Central memory CD8-positive, alpha-beta T cell (primary cell): Measurements from ENCODE around the gene TRPM7.
"Not testable (repeated sequence)": the region's sequence is repeated elsewhere in the genome, so short reads cannot be mapped to it uniquely, and the experiment has no call there.

Experiments used
- ATAC-seq: fragments of 150-1000 bp; cut with Tn5 transposase; replicated peaks from 2 replicates; pipeline ENCODE4 v1.10.0; 2022; ENCODE audit warnings: mild to moderate bottlenecking, moderate FRiP score, moderate number of reproducible peaks; ENCODE audit not compliant: poor library complexity, severe bottlenecking; ENCODE audit errors: extremely low read depth
- DNase-seq, 2 donors: peaks; one replicate each; pipeline ENCODE4 v3.0.0; 2021; ENCODE audit warnings: low spot score in 2 of 2
- H3K27ac Mint-ChIP-seq: one replicate; pipeline ENCODE4 v1.8.0; 2022; ENCODE audit warnings: low read depth, mild to moderate bottlenecking, moderate library complexity, mixed read lengths
- H3K27me3 Mint-ChIP-seq: one replicate; pipeline ENCODE4 v1.8.0; 2022; ENCODE audit warnings: mixed read lengths
- H3K36me3 Mint-ChIP-seq: one replicate; pipeline ENCODE4 v1.8.0; 2022; ENCODE audit warnings: mild to moderate bottlenecking, moderate library complexity, mixed read lengths; ENCODE audit not compliant: insufficient read depth
- H3K4me1 Mint-ChIP-seq: one replicate; pipeline ENCODE4 v1.8.0; 2022; ENCODE audit warnings: mixed read lengths
- H3K4me3 Mint-ChIP-seq: one replicate; pipeline ENCODE4 v1.8.0; 2022; ENCODE audit warnings: mild to moderate bottlenecking, moderate library complexity, mixed read lengths
- H3K9me3 Mint-ChIP-seq: one replicate; pipeline ENCODE4 v1.8.0; 2022; ENCODE audit warnings: mixed read lengths

Gene TRPM7

GRCh38 chr15:50641318-50641717 is 45.3 kb downstream of the TRPM7 start:
- H3K27ac Mint-ChIP-seq, result no peak overlapping the region
- H3K9me3 Mint-ChIP-seq, result no peaks in the 10 kb centered on the region

GRCh38 chr15:50636146-50636545 is 50.5 kb downstream of the TRPM7 start:
- Mint-ChIP-seq H3K27me3 (no peaks in the 10 kb centered on the region), H3K9me3 (no peaks in the 10 kb centered on the region), H3K4me1 (no peaks in the 10 kb centered on the region), H3K36me3 (peaks cover 68% of the 10 kb centered on the region), H3K27ac (no peak overlapping the region), H3K4me3 (no peak overlapping the region)
- ATAC-seq, result no peak
- DNase-seq, result no peak

More at GRCh38 chr15:50641318-50641717, 45.3 kb downstream of the TRPM7 start:
- no peak for ATAC-seq
- no peak for DNase-seq
- peaks cover 55% of the 10 kb centered on the region for H3K36me3 Mint-ChIP-seq
- H3K27me3 Mint-ChIP-seq, result no peaks in the 10 kb centered on the region
- peaks cover 6% of the 10 kb centered on the region for H3K4me1 Mint-ChIP-seq
- no peak overlapping the region for H3K4me3 Mint-ChIP-seq

DNA sequence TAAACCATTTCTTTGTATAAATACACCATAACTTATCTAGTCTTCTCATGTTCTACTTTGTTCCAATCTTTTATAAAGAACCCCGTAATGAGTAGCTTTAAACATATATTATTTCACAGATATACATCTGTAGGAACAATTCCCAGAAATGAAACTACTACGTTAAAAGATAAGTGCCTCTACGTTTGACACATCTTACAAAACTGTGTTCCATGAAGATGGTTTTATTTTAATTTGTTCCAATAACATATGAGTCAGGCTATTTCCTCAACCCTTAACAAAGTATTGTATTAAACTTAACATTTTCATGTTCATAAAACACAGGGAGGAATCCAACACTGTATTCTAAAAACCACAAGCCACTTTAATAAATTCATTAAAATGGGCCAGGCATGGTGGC is 52.9 kb downstream of the TRPM7 start:
- H3K4me3 Mint-ChIP-seq, result no peak overlapping the region
- DNase-seq, result no peak
- H3K27ac Mint-ChIP-seq, result peak overlapping the region; percentile 29
- H3K9me3 Mint-ChIP-seq, result no peaks in the 10 kb centered on the region
- H3K4me1 Mint-ChIP-seq, result no peaks in the 10 kb centered on the region
- no peaks in the 10 kb centered on the region for H3K27me3 Mint-ChIP-seq
- no peak for ATAC-seq
- peaks cover 57% of the 10 kb centered on the region for H3K36me3 Mint-ChIP-seq

DNA sequence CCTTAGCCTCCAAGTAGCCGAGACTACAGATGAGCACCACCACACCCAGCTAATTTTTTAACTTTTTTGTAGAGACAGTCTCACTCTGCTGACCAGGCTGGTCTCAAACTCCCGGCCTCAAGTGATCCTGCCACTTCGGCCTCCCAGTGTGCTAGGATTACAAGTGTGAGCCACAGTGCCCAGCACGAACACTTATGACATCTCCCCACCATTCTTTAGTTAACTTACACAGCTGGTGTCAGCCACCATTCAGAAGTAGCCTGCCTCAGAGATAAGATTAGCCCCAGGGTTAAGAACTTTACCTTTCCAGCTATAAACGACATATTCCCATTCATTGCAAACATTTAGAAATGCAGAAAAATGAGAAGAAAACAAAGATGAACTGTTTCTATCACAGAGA is 58.2 kb downstream of the TRPM7 start:
- ATAC-seq (no peak), DNase-seq (no peak)
- Mint-ChIP-seq H3K27ac (no peak overlapping the region), H3K4me3 (no peak overlapping the region), H3K9me3 (no peaks in the 10 kb centered on the region), H3K36me3 (peaks cover 34% of the 10 kb centered on the region), H3K4me1 (peaks cover 3% of the 10 kb centered on the region), H3K27me3 (no peaks in the 10 kb centered on the region)

DNA sequence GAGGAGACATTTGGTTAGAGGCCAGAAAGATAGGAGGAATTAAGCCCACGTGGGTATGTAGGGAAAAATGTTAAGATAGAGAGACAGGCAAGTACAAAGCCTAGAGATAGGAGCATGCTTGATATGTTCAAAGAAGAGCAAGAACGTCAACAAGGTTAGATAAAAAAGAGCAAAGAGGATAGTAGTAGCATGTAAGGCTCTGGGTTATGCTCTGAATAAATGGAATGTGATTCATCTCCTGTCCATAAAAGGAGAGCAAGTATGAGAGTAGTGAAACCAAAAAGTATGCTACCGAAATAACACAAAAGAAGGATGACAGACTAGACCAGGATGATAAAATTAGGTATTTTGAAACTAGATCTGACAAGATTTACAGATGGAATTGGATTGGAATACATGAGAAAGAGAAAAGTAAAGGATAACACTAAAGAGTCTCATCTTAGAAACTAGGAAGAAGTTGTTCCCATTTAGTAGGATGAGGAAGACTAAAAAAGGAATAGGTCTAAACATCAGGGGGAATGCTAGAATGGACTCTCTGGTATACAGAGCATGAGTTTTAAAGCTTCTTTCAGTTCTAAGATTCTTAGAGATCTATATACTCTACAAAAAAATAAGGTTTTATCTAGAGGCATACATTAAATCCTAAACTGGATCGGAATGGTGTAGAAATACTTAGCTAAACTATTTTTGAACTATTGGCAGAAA is 59.1 kb downstream of the TRPM7 start:
- peaks cover 31% of the 10 kb centered on the region for H3K36me3 Mint-ChIP-seq
- peaks cover 3% of the 10 kb centered on the region for H3K4me1 Mint-ChIP-seq

DNA sequence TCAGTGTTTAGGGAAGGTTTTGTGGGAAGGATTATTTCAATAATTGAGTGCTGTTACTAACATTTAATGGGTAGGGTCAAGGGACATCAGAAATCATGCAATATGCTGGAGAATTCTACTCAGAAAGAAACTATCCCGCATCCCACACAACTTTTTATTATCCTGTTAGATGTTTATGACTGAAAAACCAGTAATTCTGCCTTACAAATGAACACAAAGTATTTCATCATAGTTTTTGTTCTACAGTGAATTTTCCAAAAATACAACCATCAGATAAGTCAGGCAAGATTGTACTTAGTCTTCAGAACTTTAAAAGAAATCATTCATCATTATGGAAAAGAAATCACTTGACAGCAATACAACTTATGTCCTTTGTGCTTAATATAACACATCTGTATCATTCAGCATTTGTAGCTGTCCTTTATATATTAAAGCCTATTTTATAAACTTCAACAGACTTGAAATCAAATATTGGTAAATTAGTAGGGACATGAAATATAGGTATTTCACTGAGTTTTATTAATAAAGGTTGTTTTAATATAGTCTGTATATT is 61.9 kb downstream of the TRPM7 start:
- no peak for ATAC-seq
- H3K4me1 Mint-ChIP-seq, result peaks cover 3% of the 10 kb centered on the region
- H3K36me3 Mint-ChIP-seq, result peaks cover 34% of the 10 kb centered on the region
- no peak for DNase-seq
- H3K27ac Mint-ChIP-seq, result no peak overlapping the region
- no peaks in the 10 kb centered on the region for H3K9me3 Mint-ChIP-seq
- no peak overlapping the region for H3K4me3 Mint-ChIP-seq
- no peaks in the 10 kb centered on the region for H3K27me3 Mint-ChIP-seq

More for the DNA sequence above, 59.1 kb downstream of the TRPM7 start:
- Mint-ChIP-seq H3K27ac (peak overlapping the region; percentile 16), H3K9me3 (no peaks in the 10 kb centered on the region), H3K4me3 (no peak overlapping the region), H3K27me3 (no peaks in the 10 kb centered on the region)
- DNase-seq, result no peak
- ATAC-seq, result no peak

- peaks cover 47% of the 10 kb centered on the region for H3K36me3 Mint-ChIP-seq
- not testable (repeated sequence) for H3K4me1 Mint-ChIP-seq, H3K4me3 Mint-ChIP-seq, H3K9me3 Mint-ChIP-seq, H3K27me3 Mint-ChIP-seq, H3K27ac Mint-ChIP-seq, DNase-seq
- ATAC-seq, result peak; percentile 32
Measured at GRCh38 chr15:50622361-50622943, 64.1 kb downstream of the TRPM7 start.

- H3K4me3 Mint-ChIP-seq, H3K4me1 Mint-ChIP-seq, H3K9me3 Mint-ChIP-seq, H3K27me3 Mint-ChIP-seq, DNase-seq, ATAC-seq, H3K27ac Mint-ChIP-seq: not testable (repeated sequence)
- peaks cover 54% of the 10 kb centered on the region for H3K36me3 Mint-ChIP-seq
Measured at GRCh38 chr15:50616960-50617359, 69.6 kb downstream of the TRPM7 start.

GRCh38 chr15:50616554-50616953 is 70.0 kb downstream of the TRPM7 start:
- not testable (repeated sequence) for H3K4me1 Mint-ChIP-seq, H3K9me3 Mint-ChIP-seq, H3K4me3 Mint-ChIP-seq, H3K27ac Mint-ChIP-seq, ATAC-seq, DNase-seq, H3K27me3 Mint-ChIP-seq
- H3K36me3 Mint-ChIP-seq, result peaks cover 54% of the 10 kb centered on the region

GRCh38 chr15:50613600-50613999 is 73.0 kb downstream of the TRPM7 start:
- no peaks in the 10 kb centered on the region for H3K4me1 Mint-ChIP-seq
- H3K27ac Mint-ChIP-seq, result no peak overlapping the region
- ATAC-seq, result no peak
- no peak overlapping the region for H3K4me3 Mint-ChIP-seq
- DNase-seq, result no peak
- H3K36me3 Mint-ChIP-seq, result peaks cover 52% of the 10 kb centered on the region
- no peaks in the 10 kb centered on the region for H3K27me3 Mint-ChIP-seq
- no peaks in the 10 kb centered on the region for H3K9me3 Mint-ChIP-seq

- ATAC-seq (no peak), DNase-seq (no peak)
- Mint-ChIP-seq H3K27me3 (no peaks in the 10 kb centered on the region), H3K4me1 (no peaks in the 10 kb centered on the region), H3K4me3 (no peak overlapping the region), H3K9me3 (peaks cover 6% of the 10 kb centered on the region), H3K36me3 (peaks cover 56% of the 10 kb centered on the region), H3K27ac (peak overlapping the region; percentile 33)
Measured at GRCh38 chr15:50607129-50607528, 79.5 kb downstream of the TRPM7 start.

GRCh38 chr15:50605462-50605861 is 81.1 kb downstream of the TRPM7 start:
- Mint-ChIP-seq H3K27me3 (no peaks in the 10 kb centered on the region), H3K4me1 (no peaks in the 10 kb centered on the region), H3K9me3 (peaks cover 6% of the 10 kb centered on the region), H3K4me3 (no peak overlapping the region), H3K36me3 (peaks cover 47% of the 10 kb centered on the region), H3K27ac (no peak overlapping the region)
- ATAC-seq (no peak), DNase-seq (no peak)

DNA sequence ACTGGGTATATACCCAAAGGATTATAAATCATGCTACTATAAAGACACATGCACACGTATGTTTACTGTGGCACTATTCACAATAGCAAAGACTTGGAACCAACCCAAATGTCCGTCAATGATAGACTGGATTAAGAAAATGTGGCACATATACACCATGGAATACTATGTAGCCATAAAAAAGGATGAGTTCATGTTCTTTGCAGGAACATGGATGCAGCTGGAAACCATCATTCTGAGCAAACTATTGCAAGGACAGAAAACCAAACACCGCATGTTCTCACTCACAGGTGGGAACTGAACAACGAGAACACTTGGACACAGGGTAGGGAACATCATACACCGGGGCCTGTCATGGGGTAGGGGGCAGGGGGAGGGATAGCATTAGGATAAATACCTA is 84.6 kb downstream of the TRPM7 start:
- H3K27me3 Mint-ChIP-seq, H3K4me1 Mint-ChIP-seq, ATAC-seq, H3K9me3 Mint-ChIP-seq, DNase-seq, H3K4me3 Mint-ChIP-seq, H3K27ac Mint-ChIP-seq: not testable (repeated sequence)
- peaks cover 33% of the 10 kb centered on the region for H3K36me3 Mint-ChIP-seq
